ENCODE data around the gene CLPX.

DNA sequence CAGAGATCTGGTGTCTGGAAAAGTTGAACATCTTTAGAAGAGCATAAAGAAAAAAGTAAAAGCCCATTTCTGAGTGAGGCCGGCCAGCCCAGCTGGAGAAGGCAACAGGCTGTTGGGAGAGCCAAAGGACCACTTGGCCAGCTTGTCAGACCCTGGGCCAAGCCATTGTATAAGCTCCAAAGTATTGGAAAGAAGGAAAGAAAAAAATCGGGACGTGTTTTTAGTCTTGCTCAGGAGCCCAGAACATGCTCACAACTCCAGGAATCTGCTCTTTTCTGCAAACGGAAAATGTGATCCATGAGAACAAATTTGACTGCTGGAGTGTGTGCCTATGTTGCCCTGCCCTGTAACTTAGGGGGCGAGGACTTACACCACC lies 10.4 kb upstream of the CLPX start:
- TF ChIP-seq, protein P1, sequence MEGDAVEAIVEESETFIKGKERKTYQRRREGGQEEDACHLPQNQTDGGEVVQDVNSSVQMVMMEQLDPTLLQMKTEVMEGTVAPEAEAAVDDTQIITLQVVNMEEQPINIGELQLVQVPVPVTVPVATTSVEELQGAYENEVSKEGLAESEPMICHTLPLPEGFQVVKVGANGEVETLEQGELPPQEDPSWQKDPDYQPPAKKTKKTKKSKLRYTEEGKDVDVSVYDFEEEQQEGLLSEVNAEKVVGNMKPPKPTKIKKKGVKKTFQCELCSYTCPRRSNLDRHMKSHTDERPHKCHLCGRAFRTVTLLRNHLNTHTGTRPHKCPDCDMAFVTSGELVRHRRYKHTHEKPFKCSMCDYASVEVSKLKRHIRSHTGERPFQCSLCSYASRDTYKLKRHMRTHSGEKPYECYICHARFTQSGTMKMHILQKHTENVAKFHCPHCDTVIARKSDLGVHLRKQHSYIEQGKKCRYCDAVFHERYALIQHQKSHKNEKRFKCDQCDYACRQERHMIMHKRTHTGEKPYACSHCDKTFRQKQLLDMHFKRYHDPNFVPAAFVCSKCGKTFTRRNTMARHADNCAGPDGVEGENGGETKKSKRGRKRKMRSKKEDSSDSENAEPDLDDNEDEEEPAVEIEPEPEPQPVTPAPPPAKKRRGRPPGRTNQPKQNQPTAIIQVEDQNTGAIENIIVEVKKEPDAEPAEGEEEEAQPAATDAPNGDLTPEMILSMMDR (IDR thresholded peaks at IDR 0.05) = no peak
- no peak for TF ChIP-seq POLR2A (IDR thresholded peaks at IDR 0.05)
